K562 (cell line): Measurements from ENCODE around the gene ZNF775. TPM values are rescaled to one million over a fixed set of nuclear protein-coding genes. Genes with fewer than 3 reads are reported as not detected.
A peak's percentile ranks its signal among the peaks of the same experiment; 100 is the strongest.

ENCODE experiments used
- ATAC-seq: fragments of 200-7000 bp; cut with Tn5 transposase; 3 replicates; pipeline ENCODE4 v1.9.1; 2020; ENCODE audit warnings: moderate library complexity
- BruUV-seq: library from RNA; stranded (reverse); fragments of 400-500 nt; replicated peaks from 2 replicates; lab custom pipeline; 2021; lab: Mats Ljungman, UMichigan
- CTCF ChIA-PET: fragments of 300-600 bp; formaldehyde crosslinking; extraction: SDS; loops from one replicate; lab custom pipeline; 2021; ENCODE audit warnings: low intra/inter-chr PET ratio; lab: Yijun Ruan, JAX
- POLR2A ChIA-PET: fragments of 300-600, 350-650 bp; sonication (Branson Sonifier 250); formaldehyde crosslinking; extraction: SDS; loops from one replicate; lab custom pipeline; 2021; ENCODE audit warnings: antibody characterized with exemption, inconsistent platforms; lab: Yijun Ruan, JAX
- DNase-seq, 4 experiments: peaks; one replicate each; pipeline versions ENCODE4 v3.0.0 to v3.0.0-alpha.2; 2011 to 2018; ENCODE audit warnings: low spot score in 3 of 4, mixed read lengths in 3 of 4; ENCODE audit errors: extremely low read depth in 1 of 4
- FAIRE-seq: peaks from 2 replicates; lab custom pipeline; 2011; peaks lifted over from hg19 to GRCh38; lab: Jason Lieb, UNC
- H2AFZ ChIP-seq: 2 replicates; pipeline ENCODE4 v1.6.0; 2011; ENCODE audit warnings: low read depth, low read length, control low read depth, inconsistent platforms
- H3K27ac ChIP-seq: fragments of 200-600 bp; 3 replicates; pipeline ENCODE4 v1.8.0; 2011; ENCODE audit warnings: low read depth, mild to moderate bottlenecking, control low read depth, inconsistent platforms, low read length, moderate library complexity, mixed read lengths; ENCODE audit errors: extremely low read depth
- H3K27me3 ChIP-seq, 2 experiments: fragments of 300-600 bp in 1 of 2; 2 replicates in 1 of 2; 3 replicates in 1 of 2; pipeline versions ENCODE4 v1.6.0 to v1.8.0; 2011; ENCODE audit warnings: inconsistent platforms in 2 of 2, low read length in 2 of 2, mild to moderate bottlenecking in 1 of 2, mixed read lengths in 1 of 2, moderate library complexity in 1 of 2; ENCODE audit not compliant: control insufficient read depth in 2 of 2, insufficient read depth in 2 of 2
- H3K36me3 ChIP-seq: fragments of 300-600 bp; 3 replicates; pipeline ENCODE4 v1.8.0; 2011; ENCODE audit warnings: mild to moderate bottlenecking, low read length, inconsistent platforms; ENCODE audit not compliant: control insufficient read depth, insufficient read depth
- H3K4me1 ChIP-seq, 2 experiments: fragments of 200-600 bp in 1 of 2; replicated peaks in 1 of 2; 2 replicates in 1 of 2; 3 replicates in 1 of 2; pipeline versions ENCODE4 v1.5.1 to v1.8.0; 2011; ENCODE audit warnings: inconsistent platforms in 2 of 2, low read length in 2 of 2, mild to moderate bottlenecking in 1 of 2, mixed read lengths in 1 of 2, moderate library complexity in 1 of 2; ENCODE audit not compliant: control insufficient read depth in 2 of 2, insufficient read depth in 2 of 2
- H3K4me2 ChIP-seq: 2 replicates; pipeline ENCODE4 v1.6.1; 2011; ENCODE audit warnings: low read length, control low read depth, inconsistent platforms, mixed read lengths; ENCODE audit not compliant: insufficient read depth
- H3K4me3 ChIP-seq: fragments of 200-600 bp; sonication (generic), shearing (Covaris generic); 2 replicates; pipeline ENCODE4 v1.5.1; 2016; ENCODE audit warnings: control low read depth, inconsistent platforms
- H3K79me2 ChIP-seq: fragments of 200-600 bp; 3 replicates; pipeline ENCODE4 v1.8.0; 2011; ENCODE audit warnings: low read length, inconsistent platforms; ENCODE audit not compliant: control insufficient read depth, insufficient read depth
- H3K9ac ChIP-seq, 2 experiments: 2 replicates each; pipeline versions ENCODE4 v1.6.0 to v1.6.1; 2011; ENCODE audit warnings: low read depth in 2 of 2, low read length in 2 of 2, control low read depth in 1 of 2, inconsistent platforms in 1 of 2, mild to moderate bottlenecking in 1 of 2, mixed read lengths in 1 of 2; ENCODE audit not compliant: insufficient read depth in 1 of 2
- H3K9me1 ChIP-seq: one replicate; pipeline ENCODE4 v1.6.0; 2011; ENCODE audit warnings: inconsistent platforms, mild to moderate bottlenecking, low read length, moderate library complexity; ENCODE audit not compliant: control insufficient read depth, insufficient read depth
- H3K9me3 ChIP-seq: replicated peaks from 2 replicates; pipeline ENCODE4 v1.5.1; 2011; ENCODE audit warnings: low read depth, low read length, inconsistent platforms; ENCODE audit not compliant: control insufficient read depth, insufficient read depth
- H4K20me1 ChIP-seq: replicated peaks from 2 replicates; pipeline ENCODE4 v1.6.1; 2011; ENCODE audit warnings: low read length, inconsistent platforms, mixed read lengths; ENCODE audit not compliant: control insufficient read depth, insufficient read depth
- PTRF ChIP-seq: fragments of 450-650 bp; IDR thresholded peaks from 2 replicates; pipeline ENCODE4 v1.6.1; 2016; ENCODE audit warnings: mild to moderate bottlenecking, missing genetic modification characterization, missing compliant biosample characterization
- TCF3 ChIP-seq: sonication (generic); formaldehyde crosslinking; IDR thresholded peaks from 2 replicates; pipeline ENCODE4 v1.4.0; 2020; ENCODE audit warnings: mild to moderate bottlenecking, missing genetic modification reagents
- WGBS: fragments of 100-300 bp; shearing (Covaris generic); methylation state at CpG from one replicate; pipeline ENCODE4 v1.1.6; 2016; ENCODE audit warnings: low coverage, mixed read lengths; ENCODE audit not compliant: insufficient coverage; ENCODE audit errors: missing lambda C conversion rate; 5-methylcytosine and 5-hydroxymethylcytosine counted together
- in situ Hi-C: fragments of 300-500 bp; cut with MboI; formaldehyde crosslinking; loops from 4 replicates; pipeline ENCODE4 v1.15.0; 2018; ENCODE audit warnings: inconsistent platforms, mixed read lengths
- intact Hi-C: fragments of 100-400 bp; cut with micrococcal nuclease; formaldehyde crosslinking; loops from 2 replicates; pipeline ENCODE4 v1.14.2; 2022
- polyA plus RNA-seq, 8 experiments: library from polyadenylated mRNA; depleted of rRNA in 4 of 8; stranded (reverse) in 5 of 8; unstranded in 3 of 8; fragments of >200 nt; fragmentation: Nextera tagmentation in 2 of 8; fragmentation: Illumina TruSeq in 1 of 8; extraction: Ambion mirVana in 2 of 8; extraction: Trizol in 1 of 8; gene quantifications; 2 replicates each; pipeline versions ENCODE4 v1.2.1 to v1.2.3, GENCODE V29; 2011 to 2014; ENCODE audit warnings: inconsistent platforms in 1 of 8, missing spikeins in 1 of 8
- total RNA-seq, 7 experiments: library from RNA; depleted of rRNA in 6 of 7; stranded (reverse); fragments of >200 nt in 6 of 7; fragmentation: Illumina TruSeq in 2 of 7; extraction: Trizol in 2 of 7; gene quantifications; 2 replicates each; pipeline versions ENCODE4 v1.2.1 to v1.2.3, GENCODE V29; 2011 to 2021; ENCODE audit warnings: low replicate concordance in 1 of 7
- TF ChIP-seq, protein P1 (sequence below): fragments of 450-650 bp; IDR thresholded peaks from 2 replicates; pipeline ENCODE4 v1.6.1; 2016
- TF ChIP-seq, protein P2 (sequence below), 2 experiments: IDR thresholded peaks in 1 of 2; conservative IDR thresholded peaks in 1 of 2; 2 replicates each; pipeline ENCODE4 v1.6.1; 2016; ENCODE audit warnings: low read depth in 2 of 2, mild to moderate bottlenecking in 1 of 2, missing compliant biosample characterization in 1 of 2, missing genetic modification characterization in 1 of 2, moderate library complexity in 1 of 2

Gene ZNF775
- total and polyA plus RNA-seq, 9 of the 15 experiments (the other 6 are each of a cell fraction or from before 2014, with no cell fraction given), result 0.04 to 18.7 (median 4.9) TPM

GRCh38 chr7:150443793-150444540 is 64.8 kb downstream of the ZNF775 start:
- no peak overlapping the region for H3K9ac ChIP-seq
- ChIA-PET POLR2A (interaction anchor here (5.5 kb wide), 1 partner anchor 11 kb away, joined by 29 read pairs; no protein-coding TSS in a partner anchor), CTCF (interaction anchor here (0.7 kb wide), 1 partner anchor 801 kb away, joined by 3 read pairs; no protein-coding TSS in a partner anchor)
- peaks cover 12% of the 10 kb centered on the region for H3K9me3 ChIP-seq
- H3K9me1 ChIP-seq, result no peaks in the 10 kb centered on the region
- ATAC-seq (no peak), DNase-seq (no peak), FAIRE-seq (no peak)
- H3K36me3 ChIP-seq, result no peaks in the 10 kb centered on the region
- no peak overlapping the region for H3K4me3 ChIP-seq
- no peak for TF ChIP-seq PTRF (tag)
- TF ChIP-seq, protein P1, sequence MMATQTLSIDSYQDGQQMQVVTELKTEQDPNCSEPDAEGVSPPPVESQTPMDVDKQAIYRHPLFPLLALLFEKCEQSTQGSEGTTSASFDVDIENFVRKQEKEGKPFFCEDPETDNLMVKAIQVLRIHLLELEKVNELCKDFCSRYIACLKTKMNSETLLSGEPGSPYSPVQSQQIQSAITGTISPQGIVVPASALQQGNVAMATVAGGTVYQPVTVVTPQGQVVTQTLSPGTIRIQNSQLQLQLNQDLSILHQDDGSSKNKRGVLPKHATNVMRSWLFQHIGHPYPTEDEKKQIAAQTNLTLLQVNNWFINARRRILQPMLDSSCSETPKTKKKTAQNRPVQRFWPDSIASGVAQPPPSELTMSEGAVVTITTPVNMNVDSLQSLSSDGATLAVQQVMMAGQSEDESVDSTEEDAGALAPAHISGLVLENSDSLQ, result peak; percentile 68
- TF ChIP-seq, protein P2, sequence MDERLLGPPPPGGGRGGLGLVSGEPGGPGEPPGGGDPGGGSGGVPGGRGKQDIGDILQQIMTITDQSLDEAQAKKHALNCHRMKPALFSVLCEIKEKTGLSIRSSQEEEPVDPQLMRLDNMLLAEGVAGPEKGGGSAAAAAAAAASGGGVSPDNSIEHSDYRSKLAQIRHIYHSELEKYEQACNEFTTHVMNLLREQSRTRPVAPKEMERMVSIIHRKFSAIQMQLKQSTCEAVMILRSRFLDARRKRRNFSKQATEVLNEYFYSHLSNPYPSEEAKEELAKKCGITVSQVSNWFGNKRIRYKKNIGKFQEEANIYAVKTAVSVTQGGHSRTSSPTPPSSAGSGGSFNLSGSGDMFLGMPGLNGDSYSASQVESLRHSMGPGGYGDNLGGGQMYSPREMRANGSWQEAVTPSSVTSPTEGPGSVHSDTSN (CRISPR knock-in tag; IDR thresholded peaks at IDR 0.05; ENCODE audit: low read depth), result no peak
- TF ChIP-seq, protein P2 (tag; conservative IDR thresholded peaks at IDR 0.05; ENCODE audit: low read depth), result 0 out of 2 replicates have a peak, but pooled peaks have one; percentile 19
- no peak for TF ChIP-seq TCF3
- intact Hi-C loops, result no loop called here
- no TSS peak for BruUV-seq
- H3K4me2 ChIP-seq, result no peak overlapping the region
- no peak overlapping the region for H2AFZ ChIP-seq
- in situ Hi-C loops, result no loop called here
- peaks cover 0 to 6% of the 10 kb centered on the region in 2 experiments; a peak in 3 of 5 replicates for H3K4me1 ChIP-seq
- no peak overlapping the region for H3K27ac ChIP-seq
- no peaks in the 10 kb centered on the region for H4K20me1 ChIP-seq
- WGBS, result 2% methylated on average over 17 of the region's 18 CpGs
- peaks cover 43 to 61% of the 10 kb centered on the region in 2 experiments; a peak in 4 of 5 replicates for H3K27me3 ChIP-seq
- no peaks in the 10 kb centered on the region for H3K79me2 ChIP-seq
